Measurements from ENCODE around the gene NCCRP1. TPM values are rescaled to one million over a fixed set of nuclear protein-coding genes. Genes with fewer than 3 reads are reported as not detected.

The NCCRP1 gene
- total RNA-seq, 2 experiments from 2014 or later, result not detected

GRCh38 chr19:39186391-39186790, 10.4 kb upstream of the NCCRP1 start:
- no peak overlapping the region for H3K27ac ChIP-seq (ENCODE audit: low read depth, low read length, poor library complexity, severe bottlenecking)
- no peaks in the 10 kb centered on the region for H3K9me2 ChIP-seq (ENCODE audit: insufficient read depth, low read length)
- no peaks in the 10 kb centered on the region for H3K4me1 ChIP-seq (ENCODE audit: insufficient read depth, low read length, poor library complexity, severe bottlenecking)
- no peaks in the 10 kb centered on the region for H3K79me2 ChIP-seq (ENCODE audit: insufficient read depth, low read depth, low read length)
- no peak for DNase-seq (ENCODE audit: low spot score)
- no peaks in the 10 kb centered on the region for H4K20me1 ChIP-seq (ENCODE audit: insufficient read depth, low read length)
- H2AFZ ChIP-seq (ENCODE audit: low read length), result no peak overlapping the region
- TF ChIP-seq CTCF (conservative IDR thresholded peaks at IDR 0.05; ENCODE audit: low read length) (no peak), EZH2phosphoT487 (IDR thresholded peaks at IDR 0.05; ENCODE audit: borderline replicate concordance, low read depth, low read length) (no peak)
- intact Hi-C loops (cut with micrococcal nuclease; ENCODE audit: unreplicated experiment), result no loop called here
- no peak overlapping the region for H3K4me2 ChIP-seq (ENCODE audit: low read length)
- POLR2A ChIA-PET, result interaction anchor here (0.6 kb wide), 1 partner anchor 60 kb away, joined by 4 read pairs; no protein-coding TSS in a partner anchor
- CTCF ChIA-PET (ENCODE audit: unreplicated experiment), result no interaction called here
- no peak overlapping the region for H3K4me3 ChIP-seq (ENCODE audit: low read depth, low read length, poor library complexity, severe bottlenecking)
- no peaks in the 10 kb centered on the region for H3K9me3 ChIP-seq (ENCODE audit: low read length)
- BruUV-seq (replicated peaks), result no TSS peak
- H3K36me3 ChIP-seq (ENCODE audit: insufficient read depth, low read length), result no peaks in the 10 kb centered on the region

DNA sequence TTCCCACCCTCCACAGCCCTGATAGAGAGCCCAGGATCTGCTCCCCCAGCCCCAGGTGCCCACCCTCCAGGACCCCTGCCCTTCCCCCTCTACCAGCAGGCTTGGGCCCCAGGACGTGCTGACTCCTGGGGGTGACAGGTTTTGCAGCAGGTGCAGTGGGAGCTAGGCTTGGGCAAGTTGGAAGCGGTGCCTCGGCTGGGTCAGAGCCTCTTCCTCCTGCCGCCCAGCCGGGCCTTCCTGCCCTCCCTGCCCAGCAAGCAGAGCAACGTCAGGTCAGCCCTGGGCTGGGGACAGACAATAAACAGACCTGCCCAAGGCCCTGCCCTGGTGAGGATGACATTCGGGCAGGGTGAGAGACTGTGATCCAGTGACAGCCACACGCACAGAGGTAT, 9.2 kb upstream of the NCCRP1 start:
- POLR2A ChIA-PET, result no interaction called here
- intact Hi-C loops (cut with micrococcal nuclease; ENCODE audit: unreplicated experiment), result loop anchor here (1.0 kb wide), 1 partner anchor 65 kb away; no protein-coding TSS in a partner anchor
- no peaks in the 10 kb centered on the region for H3K36me3 ChIP-seq (ENCODE audit: insufficient read depth, low read length)
- no peak overlapping the region for H3K4me3 ChIP-seq (ENCODE audit: low read depth, low read length, poor library complexity, severe bottlenecking)
- H3K9me3 ChIP-seq (ENCODE audit: low read length), result no peaks in the 10 kb centered on the region
- no peaks in the 10 kb centered on the region for H3K79me2 ChIP-seq (ENCODE audit: insufficient read depth, low read depth, low read length)
- no peaks in the 10 kb centered on the region for H4K20me1 ChIP-seq (ENCODE audit: insufficient read depth, low read length)
- CTCF ChIA-PET (ENCODE audit: unreplicated experiment), result no interaction called here
- TF ChIP-seq EZH2phosphoT487 (IDR thresholded peaks at IDR 0.05; ENCODE audit: borderline replicate concordance, low read depth, low read length), result no peak
- peak; percentile 47; the same call in 1 of the 2 replicates for TF ChIP-seq CTCF (conservative IDR thresholded peaks at IDR 0.05; ENCODE audit: low read length)
- H3K4me1 ChIP-seq (ENCODE audit: insufficient read depth, low read length, poor library complexity, severe bottlenecking), result no peaks in the 10 kb centered on the region
- H3K27ac ChIP-seq (ENCODE audit: low read depth, low read length, poor library complexity, severe bottlenecking), result no peak overlapping the region
- H2AFZ ChIP-seq (ENCODE audit: low read length), result no peak overlapping the region
- BruUV-seq (replicated peaks), result no TSS peak
- no peaks in the 10 kb centered on the region for H3K9me2 ChIP-seq (ENCODE audit: insufficient read depth, low read length)
- no peak overlapping the region for H3K4me2 ChIP-seq (ENCODE audit: low read length)
- DNase-seq (ENCODE audit: low spot score), result no peak

- CTCF ChIA-PET (ENCODE audit: unreplicated experiment), result no interaction called here
- Histone ChIP-seq H3K27ac (ENCODE audit: low read depth, low read length, poor library complexity, severe bottlenecking) (no peak overlapping the region), H3K9me3 (ENCODE audit: low read length) (no peaks in the 10 kb centered on the region), H3K79me2 (ENCODE audit: insufficient read depth, low read depth, low read length) (no peaks in the 10 kb centered on the region), H3K36me3 (ENCODE audit: insufficient read depth, low read length) (no peaks in the 10 kb centered on the region), H4K20me1 (ENCODE audit: insufficient read depth, low read length) (no peaks in the 10 kb centered on the region), H3K4me1 (ENCODE audit: insufficient read depth, low read length, poor library complexity, severe bottlenecking) (no peaks in the 10 kb centered on the region), H3K4me2 (ENCODE audit: low read length) (no peak overlapping the region), H3K4me3 (ENCODE audit: low read depth, low read length, poor library complexity, severe bottlenecking) (no peak overlapping the region), H2AFZ (ENCODE audit: low read length) (no peak overlapping the region), H3K9me2 (ENCODE audit: insufficient read depth, low read length) (no peaks in the 10 kb centered on the region)
- BruUV-seq (replicated peaks), result no TSS peak
- no peak for TF ChIP-seq EZH2phosphoT487 (IDR thresholded peaks at IDR 0.05; ENCODE audit: borderline replicate concordance, low read depth, low read length)
- POLR2A ChIA-PET, result no interaction called here
- intact Hi-C loops (cut with micrococcal nuclease; ENCODE audit: unreplicated experiment), result no loop called here
- DNase-seq (ENCODE audit: low spot score), result no peak
Observed at GRCh38 chr19:39188960-39189359, 7.8 kb upstream of the NCCRP1 start.
